Activated CD8-positive, alpha-beta T cell treated with anti-CD3 and anti-CD28 coated beads, Interleukin-2, amount 10 ng/mL, durations not matched to agents 7 days and 5 days (primary cell): Measurements from ENCODE around the gene NRXN3. TPM values are rescaled to one million over a fixed set of nuclear protein-coding genes. Genes with fewer than 3 reads are reported as not detected.

Source experiments
- ATAC-seq: fragments of 150-1000 bp; cut with Tn5 transposase; one replicate; pipeline ENCODE4 v1.10.0; 2021; ENCODE audit warnings: moderate library complexity
- CTCF ChIA-PET: fragments of 350-600 bp; sonication (Branson Sonifier 250); formaldehyde crosslinking; loops from one replicate; lab custom pipeline; 2021; ENCODE audit warnings: antibody characterized with exemption; lab: Charles Lee
- POLR2A ChIA-PET: fragments of 350-600 bp; sonication (Branson Sonifier 250); formaldehyde crosslinking; loops from one replicate; lab custom pipeline; 2021; ENCODE audit warnings: antibody characterized with exemption; lab: Charles Lee
- DNase-seq: peaks from one replicate; pipeline ENCODE4 v3.0.0-alpha.2; 2020
- H3K27ac Mint-ChIP-seq: one replicate; pipeline ENCODE4 v1.8.0; 2021; ENCODE audit warnings: mild to moderate bottlenecking, mixed read lengths
- H3K27me3 Mint-ChIP-seq: one replicate; pipeline ENCODE4 v1.8.0; 2021; ENCODE audit warnings: low read depth, mixed read lengths
- H3K36me3 Mint-ChIP-seq: one replicate; pipeline ENCODE4 v1.8.0; 2021; ENCODE audit warnings: low read depth, mixed read lengths
- H3K4me1 Mint-ChIP-seq: one replicate; pipeline ENCODE4 v1.8.0; 2021; ENCODE audit warnings: low read depth, mixed read lengths
- H3K4me3 Mint-ChIP-seq: one replicate; pipeline ENCODE4 v1.8.0; 2021; ENCODE audit warnings: mild to moderate bottlenecking, mixed read lengths
- H3K9me3 Mint-ChIP-seq: one replicate; pipeline ENCODE4 v1.8.0; 2022; ENCODE audit warnings: mixed read lengths; ENCODE audit not compliant: insufficient read depth
- total RNA-seq, 2 experiments: library from RNA; stranded (reverse); gene quantifications; one replicate each; pipeline ENCODE4 v1.2.3, GENCODE V29; 2021

The NRXN3 gene
- total RNA-seq, 2 experiments from 2014 or later = not detected

DNA sequence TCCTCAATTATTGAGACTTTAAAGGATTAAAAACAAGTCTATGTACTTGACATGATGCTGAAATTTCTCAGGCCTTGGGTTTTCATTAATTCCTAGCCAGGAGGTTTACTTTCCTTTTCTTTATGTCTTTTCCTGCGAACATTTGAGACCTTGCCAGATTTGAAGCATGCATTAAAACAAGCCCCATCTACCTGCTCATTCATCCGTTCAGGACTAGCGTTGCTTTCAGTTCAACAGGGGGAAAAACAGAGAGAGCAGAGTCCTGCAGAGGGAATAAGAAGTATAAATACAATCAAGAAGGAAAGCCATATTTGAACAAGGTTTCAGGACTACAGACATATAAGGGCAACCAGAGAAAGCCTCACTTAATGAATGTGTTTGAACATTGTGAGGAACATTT, 1498.8 kb downstream of the NRXN3 start:
- no peak for ATAC-seq

DNA sequence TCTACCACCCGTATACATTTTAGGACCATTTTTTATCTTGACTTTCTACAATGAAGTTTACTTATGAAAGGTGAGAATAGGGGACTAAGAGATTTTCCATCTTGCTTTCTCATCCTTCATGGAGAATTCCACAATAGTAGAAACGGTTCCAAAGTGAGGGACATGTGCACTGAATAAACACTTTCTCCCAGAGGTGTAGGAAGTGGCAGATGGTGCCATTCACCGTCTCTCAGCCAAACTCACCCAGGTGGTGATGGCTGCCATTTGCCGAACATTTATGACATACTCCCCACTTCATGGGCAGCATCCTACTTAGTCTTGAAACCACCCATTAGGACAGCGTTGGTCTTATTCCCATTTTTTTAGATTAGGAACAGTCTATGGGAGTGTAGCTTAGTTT, 1500.6 kb downstream of the NRXN3 start:
- Mint-ChIP-seq H3K27ac (no peak overlapping the region), H3K4me1 (no peaks in the 10 kb centered on the region), H3K4me3 (no peak overlapping the region), H3K36me3 (no peaks in the 10 kb centered on the region), H3K9me3 (no peaks in the 10 kb centered on the region), H3K27me3 (no peaks in the 10 kb centered on the region)
- ATAC-seq = no peak
- no peak for DNase-seq
- CTCF ChIA-PET = no interaction called here
- POLR2A ChIA-PET = no interaction called here

More for the DNA sequence above, 1498.8 kb downstream of the NRXN3 start:
- DNase-seq = no peak
- no peaks in the 10 kb centered on the region for H3K4me1 Mint-ChIP-seq
- H3K9me3 Mint-ChIP-seq = no peaks in the 10 kb centered on the region
- H3K4me3 Mint-ChIP-seq = no peak overlapping the region
- ChIA-PET POLR2A (no interaction called here), CTCF (no interaction called here)
- no peaks in the 10 kb centered on the region for H3K36me3 Mint-ChIP-seq
- no peaks in the 10 kb centered on the region for H3K27me3 Mint-ChIP-seq
- no peak overlapping the region for H3K27ac Mint-ChIP-seq

- no peak for DNase-seq
- Mint-ChIP-seq H3K27ac (no peak overlapping the region), H3K4me3 (no peak overlapping the region), H3K27me3 (no peaks in the 10 kb centered on the region), H3K4me1 (no peaks in the 10 kb centered on the region), H3K9me3 (no peaks in the 10 kb centered on the region), H3K36me3 (no peaks in the 10 kb centered on the region)
- no peak for ATAC-seq
- POLR2A ChIA-PET = no interaction called here
- CTCF ChIA-PET = no interaction called here
Measured at GRCh38 chr14:79680087-79680486, 1509.9 kb downstream of the NRXN3 start.

DNA sequence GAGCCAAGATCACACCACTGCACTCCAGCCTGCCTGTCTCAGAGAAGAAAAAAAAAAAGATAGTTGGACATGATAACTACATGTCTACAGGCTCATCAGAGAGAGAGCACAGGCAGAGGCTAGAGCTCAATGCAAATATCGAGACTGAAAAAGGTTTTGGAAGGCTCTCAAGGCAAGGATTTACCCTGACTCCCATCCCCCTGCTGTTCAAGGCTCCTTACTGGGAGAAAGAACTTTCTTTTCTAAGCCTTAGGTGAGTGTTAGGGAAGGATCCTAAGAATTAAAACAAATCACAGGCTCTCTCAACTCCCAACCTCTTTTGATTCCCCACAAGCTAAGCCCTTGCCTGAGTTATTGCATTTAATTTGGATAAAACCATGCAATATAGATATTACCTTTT, 1516.0 kb downstream of the NRXN3 start:
- DNase-seq (no peak), ATAC-seq (no peak)
- Mint-ChIP-seq H3K36me3 (no peaks in the 10 kb centered on the region), H3K27me3 (no peaks in the 10 kb centered on the region), H3K4me3 (no peak overlapping the region), H3K4me1 (no peaks in the 10 kb centered on the region), H3K9me3 (no peaks in the 10 kb centered on the region), H3K27ac (no peak overlapping the region)
- ChIA-PET POLR2A (no interaction called here), CTCF (interaction anchor here (0.9 kb wide), 1 partner anchor 9 kb away, joined by 3 read pairs; no protein-coding TSS in a partner anchor)

- Mint-ChIP-seq H3K36me3 (no peaks in the 10 kb centered on the region), H3K27ac (no peak overlapping the region), H3K4me3 (no peak overlapping the region), H3K9me3 (no peaks in the 10 kb centered on the region), H3K4me1 (no peaks in the 10 kb centered on the region), H3K27me3 (no peaks in the 10 kb centered on the region)
- no peak for ATAC-seq
- POLR2A ChIA-PET = no interaction called here
- CTCF ChIA-PET = no interaction called here
- DNase-seq = no peak
Measured at GRCh38 chr14:79690960-79691359, 1520.8 kb downstream of the NRXN3 start.

DNA sequence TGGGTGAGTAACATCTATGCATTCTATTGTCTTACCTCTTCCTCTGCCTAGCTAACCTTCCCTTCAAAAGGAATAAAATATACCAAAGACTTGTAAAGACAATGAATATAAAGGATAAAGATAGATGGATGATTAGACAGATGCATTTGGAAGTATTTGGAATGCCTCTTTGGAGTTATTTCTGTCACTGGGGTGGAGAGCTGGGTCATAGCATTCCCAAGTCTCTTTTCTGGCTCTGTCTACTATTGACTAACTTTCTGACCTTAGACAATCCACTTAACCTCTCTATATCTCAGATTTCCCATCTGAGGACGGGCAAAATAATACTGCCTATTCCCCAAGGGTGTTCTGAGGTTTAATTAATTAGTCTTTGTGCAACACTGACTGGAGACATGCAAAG, 1523.8 kb downstream of the NRXN3 start:
- no peaks in the 10 kb centered on the region for H3K9me3 Mint-ChIP-seq
- H3K27me3 Mint-ChIP-seq = no peaks in the 10 kb centered on the region
- H3K4me1 Mint-ChIP-seq = no peaks in the 10 kb centered on the region
- H3K36me3 Mint-ChIP-seq = no peaks in the 10 kb centered on the region
- H3K27ac Mint-ChIP-seq = no peak overlapping the region
- CTCF ChIA-PET = no interaction called here
- DNase-seq = no peak
- POLR2A ChIA-PET = no interaction called here
- ATAC-seq = no peak
- H3K4me3 Mint-ChIP-seq = no peak overlapping the region

GRCh38 chr14:79695307-79695706, 1525.1 kb downstream of the NRXN3 start:
- ATAC-seq (no peak), DNase-seq (no peak)
- ChIA-PET POLR2A (no interaction called here), CTCF (no interaction called here)
- Mint-ChIP-seq H3K36me3 (no peaks in the 10 kb centered on the region), H3K4me1 (no peaks in the 10 kb centered on the region), H3K9me3 (no peaks in the 10 kb centered on the region), H3K27me3 (no peaks in the 10 kb centered on the region), H3K4me3 (no peak overlapping the region), H3K27ac (no peak overlapping the region)

DNA sequence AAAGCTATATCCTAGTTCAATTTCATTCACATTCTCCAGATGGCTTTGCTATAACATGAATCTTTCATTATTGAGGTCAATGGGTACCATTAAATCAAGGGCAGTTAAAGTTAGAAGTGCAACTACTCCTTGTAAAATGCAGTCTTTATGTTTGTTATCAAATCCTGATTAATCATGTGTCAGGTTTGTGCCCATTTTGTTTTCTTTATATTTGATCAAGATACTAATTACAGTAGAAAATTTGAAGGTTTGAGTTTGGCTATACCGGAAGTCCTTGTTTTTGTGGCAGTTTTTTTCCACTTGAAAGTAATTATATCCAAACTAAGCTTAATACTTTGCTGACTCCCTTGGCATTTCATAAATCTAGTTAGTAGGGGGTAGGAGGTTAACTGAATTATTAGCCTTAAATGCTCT, 1528.1 kb downstream of the NRXN3 start:
- CTCF ChIA-PET = no interaction called here
- Mint-ChIP-seq H3K4me3 (no peak overlapping the region), H3K4me1 (no peaks in the 10 kb centered on the region), H3K9me3 (no peaks in the 10 kb centered on the region), H3K27me3 (no peaks in the 10 kb centered on the region), H3K27ac (no peak overlapping the region), H3K36me3 (no peaks in the 10 kb centered on the region)
- POLR2A ChIA-PET = no interaction called here
- DNase-seq (no peak), ATAC-seq (no peak)

DNA sequence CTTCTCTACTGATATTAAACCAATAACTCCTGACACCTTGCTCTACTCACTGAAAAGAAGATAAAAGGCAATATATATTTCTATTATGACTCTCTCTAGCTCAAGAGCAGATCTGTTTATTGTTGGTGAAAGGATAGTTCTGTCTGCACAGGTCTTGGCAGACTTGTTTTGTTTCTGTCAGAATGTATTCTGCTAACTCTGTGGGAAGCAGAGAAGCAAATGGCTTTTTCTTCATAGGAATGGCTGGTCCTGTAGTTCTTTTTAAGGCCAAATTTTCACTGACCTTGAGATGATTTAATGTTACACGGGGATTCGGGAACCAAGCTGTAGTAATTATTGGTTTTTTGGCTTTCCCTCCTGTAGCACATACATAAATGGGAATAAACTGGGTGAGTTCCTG, 1529.0 kb downstream of the NRXN3 start:
- Mint-ChIP-seq H3K4me3 (no peak overlapping the region), H3K27ac (no peak overlapping the region), H3K4me1 (no peaks in the 10 kb centered on the region), H3K9me3 (no peaks in the 10 kb centered on the region), H3K27me3 (no peaks in the 10 kb centered on the region), H3K36me3 (no peaks in the 10 kb centered on the region)
- POLR2A ChIA-PET = interaction anchor here (0.6 kb wide), 1 partner anchor 206 kb away, joined by 3 read pairs; no protein-coding TSS in a partner anchor
- ATAC-seq (no peak), DNase-seq (no peak)
- CTCF ChIA-PET = no interaction called here

- H3K4me1 Mint-ChIP-seq = no peaks in the 10 kb centered on the region
- CTCF ChIA-PET = no interaction called here
- no peaks in the 10 kb centered on the region for H3K27me3 Mint-ChIP-seq
- ATAC-seq = no peak
- H3K27ac Mint-ChIP-seq = no peak overlapping the region
- H3K36me3 Mint-ChIP-seq = no peaks in the 10 kb centered on the region
- POLR2A ChIA-PET = no interaction called here
- H3K4me3 Mint-ChIP-seq = no peak overlapping the region
- H3K9me3 Mint-ChIP-seq = no peaks in the 10 kb centered on the region
- no peak for DNase-seq
Measured at GRCh38 chr14:79701371-79701770, 1531.2 kb downstream of the NRXN3 start.

DNA sequence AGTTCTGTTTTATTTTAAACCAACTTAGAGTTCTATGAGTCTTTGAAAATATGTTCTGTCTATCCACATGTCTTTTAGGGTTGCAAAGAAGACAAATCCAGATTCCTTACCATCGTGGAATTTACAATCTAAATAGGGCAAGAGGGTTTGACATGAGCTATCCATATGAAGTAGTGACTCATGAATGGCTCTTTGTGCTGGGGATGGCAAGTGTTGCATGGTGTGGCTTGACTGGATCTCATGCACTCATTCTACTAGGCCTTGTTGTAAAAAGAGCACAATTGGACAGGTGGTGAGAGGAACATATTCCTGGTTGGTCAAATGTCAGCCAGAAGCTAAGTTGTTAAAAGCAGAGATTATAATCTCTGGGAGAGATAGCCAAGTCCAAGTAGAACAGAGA, 1532.0 kb downstream of the NRXN3 start:
- Mint-ChIP-seq H3K4me3 (no peak overlapping the region), H3K4me1 (no peaks in the 10 kb centered on the region), H3K36me3 (no peaks in the 10 kb centered on the region), H3K27ac (no peak overlapping the region), H3K27me3 (no peaks in the 10 kb centered on the region), H3K9me3 (no peaks in the 10 kb centered on the region)
- ChIA-PET POLR2A (no interaction called here), CTCF (no interaction called here)
- ATAC-seq = no peak
- no peak for DNase-seq

DNA sequence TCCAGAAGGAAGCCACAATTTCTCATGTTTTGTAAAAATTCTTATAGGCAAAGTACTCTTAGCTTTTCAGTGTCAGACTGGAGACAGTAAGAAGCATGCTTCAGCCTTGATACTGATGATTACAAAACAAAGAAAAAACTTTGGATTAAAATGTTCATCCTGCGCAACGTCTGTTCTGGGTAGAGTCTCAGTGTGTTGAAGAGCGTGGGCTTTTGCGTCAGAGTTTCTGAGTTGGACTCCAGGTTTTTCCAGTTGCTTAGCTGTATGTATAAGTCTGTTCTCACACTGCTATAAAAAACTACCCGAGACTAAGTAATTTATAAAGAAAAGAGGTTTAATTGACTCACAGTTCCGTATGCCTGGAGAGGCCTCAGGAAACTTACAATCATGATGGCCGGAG, 1533.0 kb downstream of the NRXN3 start:
- H3K4me3 Mint-ChIP-seq = no peak overlapping the region
- ChIA-PET POLR2A (no interaction called here), CTCF (no interaction called here)
- no peak overlapping the region for H3K27ac Mint-ChIP-seq
- no peak for ATAC-seq
- H3K27me3 Mint-ChIP-seq = no peaks in the 10 kb centered on the region
- H3K4me1 Mint-ChIP-seq = no peaks in the 10 kb centered on the region
- no peaks in the 10 kb centered on the region for H3K36me3 Mint-ChIP-seq
- no peak for DNase-seq
- no peaks in the 10 kb centered on the region for H3K9me3 Mint-ChIP-seq

DNA sequence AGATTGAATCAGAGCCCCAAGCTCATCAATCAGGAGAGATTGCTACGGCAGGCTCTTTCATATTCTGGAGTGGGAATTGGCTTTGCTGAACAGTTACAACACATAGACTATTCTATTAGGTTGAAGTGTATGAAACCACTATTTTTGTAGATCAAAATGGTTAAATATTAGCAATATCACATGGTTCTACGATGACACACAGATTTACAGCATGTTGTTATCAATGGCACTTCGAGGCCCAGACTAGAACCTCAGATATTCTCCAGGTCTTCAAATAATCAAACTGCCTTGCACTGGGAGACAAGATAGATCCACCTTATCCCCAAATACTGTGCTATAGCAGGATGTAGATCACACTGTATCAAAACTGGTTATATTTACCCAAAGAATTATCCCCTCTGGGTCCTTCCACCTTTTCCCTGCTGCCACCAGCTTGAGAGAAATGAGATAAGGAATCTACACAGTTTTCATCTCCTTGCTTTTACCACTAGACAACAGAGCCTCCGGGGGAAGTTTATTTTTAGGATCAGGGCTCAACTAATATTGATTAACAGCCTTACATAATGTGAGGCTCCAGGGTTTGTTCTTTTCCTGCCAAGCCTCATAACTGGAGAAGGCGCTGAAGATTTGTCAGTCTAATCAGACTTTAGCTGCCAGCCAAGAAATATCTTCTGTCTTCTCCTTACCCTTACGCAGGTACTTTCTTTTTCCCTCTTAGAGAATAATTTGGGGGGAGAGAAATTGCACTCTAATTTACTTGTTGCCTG, 1534.1 kb downstream of the NRXN3 start:
- POLR2A ChIA-PET = no interaction called here
- no peak for ATAC-seq
- no peaks in the 10 kb centered on the region for H3K4me1 Mint-ChIP-seq

More for the DNA sequence above, 1534.1 kb downstream of the NRXN3 start:
- CTCF ChIA-PET = no interaction called here
- no peak overlapping the region for H3K27ac Mint-ChIP-seq
- no peak for DNase-seq
- H3K27me3 Mint-ChIP-seq = no peaks in the 10 kb centered on the region
- no peak overlapping the region for H3K4me3 Mint-ChIP-seq
- H3K9me3 Mint-ChIP-seq = no peaks in the 10 kb centered on the region
- H3K36me3 Mint-ChIP-seq = no peaks in the 10 kb centered on the region
